Raji (cell line): ENCODE measurements around the gene KLHL29.

ENCODE experiments used
- POLR2A ChIP-seq: IDR thresholded peaks from 2 replicates; pipeline ENCODE4 v1.6.1; 2011; ENCODE audit warnings: low read depth, low read length, control low read depth; ENCODE audit not compliant: insufficient read depth

KLHL29 gene

GRCh38 chr2:23684395-23685176 is 299.6 kb downstream of the KLHL29 start:
- TF ChIP-seq POLR2A = no peak

GRCh38 chr2:23685181-23685580 is 300.2 kb downstream of the KLHL29 start:
- no peak for TF ChIP-seq POLR2A

- TF ChIP-seq POLR2A = no peak
Observed at GRCh38 chr2:23685706-23686105, 300.7 kb downstream of the KLHL29 start.

- TF ChIP-seq POLR2A = no peak
Observed at GRCh38 chr2:23686405-23687029, 301.5 kb downstream of the KLHL29 start.

- no peak for TF ChIP-seq POLR2A
Observed at GRCh38 chr2:23687214-23687613, 302.2 kb downstream of the KLHL29 start.

GRCh38 chr2:23687713-23688112 is 302.7 kb downstream of the KLHL29 start:
- no peak for TF ChIP-seq POLR2A

GRCh38 chr2:23688486-23689130 is 303.6 kb downstream of the KLHL29 start:
- TF ChIP-seq POLR2A = no peak

- no peak for TF ChIP-seq POLR2A
Observed at GRCh38 chr2:23689131-23689700, 304.2 kb downstream of the KLHL29 start.

- no peak for TF ChIP-seq POLR2A
Observed at GRCh38 chr2:23689891-23690290, 304.9 kb downstream of the KLHL29 start.

- TF ChIP-seq POLR2A = no peak
Observed at GRCh38 chr2:23690421-23691105, 305.6 kb downstream of the KLHL29 start.

- no peak for TF ChIP-seq POLR2A
Observed at GRCh38 chr2:23691106-23691470, 306.1 kb downstream of the KLHL29 start.

GRCh38 chr2:23691565-23691964 is 306.6 kb downstream of the KLHL29 start:
- TF ChIP-seq POLR2A = no peak

GRCh38 chr2:23692263-23692662 is 307.3 kb downstream of the KLHL29 start:
- TF ChIP-seq POLR2A = no peak

- no peak for TF ChIP-seq POLR2A
Observed at GRCh38 chr2:23692851-23693605, 308.0 kb downstream of the KLHL29 start.

GRCh38 chr2:23693606-23693951 is 308.6 kb downstream of the KLHL29 start:
- TF ChIP-seq POLR2A = no peak
